NCI-H1105 (cell line): ENCODE results near the gene TTLL12.

ENCODE experiments used
- DNase-seq: peaks from one replicate; lab custom pipeline; 2025; lab: John Stamatoyannopoulos, UW

TTLL12 gene

DNA sequence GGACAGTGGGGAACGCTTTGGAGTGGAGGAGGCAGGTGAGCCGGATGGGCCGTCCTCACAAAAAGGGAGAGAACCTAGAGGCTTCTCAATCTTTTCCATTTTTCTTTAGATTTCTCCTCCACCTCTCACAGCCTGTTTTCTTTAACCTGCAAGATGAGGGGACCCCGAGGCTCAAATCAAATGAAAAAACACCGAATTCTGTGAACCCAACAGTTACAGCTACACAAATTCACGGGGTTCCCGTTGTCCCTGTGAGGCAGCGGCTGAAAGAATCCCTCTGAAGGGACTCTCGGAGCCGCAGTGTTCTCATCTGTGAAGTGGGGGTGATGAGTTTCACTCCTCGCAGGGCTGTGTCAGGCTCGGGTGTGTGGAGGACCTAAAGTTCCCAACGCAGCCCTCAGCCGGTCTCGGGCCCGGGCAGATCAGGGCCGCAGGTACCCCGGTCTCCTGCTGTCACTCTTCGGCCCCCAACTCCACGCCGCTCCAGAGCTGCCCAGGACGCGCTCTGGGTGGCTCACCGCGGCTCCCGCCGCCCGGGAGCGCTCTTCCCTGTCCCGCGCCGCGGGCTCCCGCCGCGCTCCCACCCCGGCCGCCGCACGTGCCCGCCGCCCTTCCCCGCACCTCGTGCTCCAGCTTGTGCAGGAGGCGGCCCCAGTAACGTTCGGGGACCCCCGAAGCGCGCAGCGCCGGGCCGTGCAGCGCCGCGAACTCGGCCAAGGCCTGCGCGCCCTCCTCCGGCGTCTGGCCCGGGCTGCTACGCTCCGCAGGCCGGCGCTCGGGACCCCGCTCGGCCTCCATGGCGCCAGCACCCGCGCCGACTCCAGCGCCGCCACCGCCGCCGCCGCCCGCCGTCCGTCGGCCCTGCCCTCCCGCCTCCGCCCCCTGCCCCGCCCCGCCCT lies at the start of gene TTLL12:
Gene TTLL12, minus strand, starts transcription at position 863 of the 899 bp plus-strand sequence. Its CDS starts 65 bp downstream, at position 798.
- DNase-seq, result peak; percentile 8

DNA sequence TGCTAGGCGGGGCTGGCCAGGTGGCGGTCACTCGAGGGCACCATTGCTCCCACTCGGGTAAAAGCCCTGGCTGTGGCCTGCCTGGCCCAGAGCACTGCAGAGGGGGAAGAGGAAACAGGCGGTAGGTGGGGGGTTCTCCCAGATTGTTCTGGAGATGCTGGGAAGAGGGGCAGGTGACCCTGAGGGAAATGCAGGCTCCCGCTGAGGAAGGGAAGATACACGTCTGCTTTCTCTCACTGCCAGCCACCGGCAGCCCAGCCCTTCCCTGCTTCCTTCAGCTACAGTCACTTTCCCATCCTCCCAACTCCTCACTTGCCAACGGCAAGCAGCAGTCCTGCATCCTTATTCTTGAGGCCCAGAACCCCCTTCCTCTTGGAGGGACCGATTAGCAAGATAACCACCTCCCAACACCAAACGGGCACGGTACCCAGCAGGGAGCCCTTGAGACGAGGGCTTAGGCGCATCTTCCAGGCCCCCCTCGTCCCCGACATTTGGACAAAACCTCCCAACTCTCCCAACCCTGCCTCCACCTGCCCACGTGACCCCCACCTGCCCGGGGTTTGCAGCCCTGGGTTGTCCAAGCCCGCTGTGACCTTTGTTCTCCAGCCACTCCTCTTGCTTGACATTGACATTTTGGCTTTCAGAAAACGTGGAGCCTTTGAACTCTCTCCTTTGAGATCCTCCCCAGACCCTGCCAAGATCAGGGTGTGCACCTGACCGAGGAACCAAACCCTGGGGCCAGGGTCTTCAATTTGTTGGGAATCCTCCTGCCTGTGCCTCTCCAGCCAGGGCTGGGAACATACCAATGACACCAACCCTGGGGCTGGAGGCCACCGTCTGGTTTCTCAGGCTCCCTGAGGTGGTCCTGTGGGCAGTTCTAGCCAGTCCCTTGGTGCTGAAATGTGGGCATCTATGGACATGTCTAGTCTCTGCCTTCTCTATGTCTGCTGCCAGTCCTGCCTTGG lies 48.8 kb upstream of the TTLL12 start:
- DNase-seq, result no peak

DNA sequence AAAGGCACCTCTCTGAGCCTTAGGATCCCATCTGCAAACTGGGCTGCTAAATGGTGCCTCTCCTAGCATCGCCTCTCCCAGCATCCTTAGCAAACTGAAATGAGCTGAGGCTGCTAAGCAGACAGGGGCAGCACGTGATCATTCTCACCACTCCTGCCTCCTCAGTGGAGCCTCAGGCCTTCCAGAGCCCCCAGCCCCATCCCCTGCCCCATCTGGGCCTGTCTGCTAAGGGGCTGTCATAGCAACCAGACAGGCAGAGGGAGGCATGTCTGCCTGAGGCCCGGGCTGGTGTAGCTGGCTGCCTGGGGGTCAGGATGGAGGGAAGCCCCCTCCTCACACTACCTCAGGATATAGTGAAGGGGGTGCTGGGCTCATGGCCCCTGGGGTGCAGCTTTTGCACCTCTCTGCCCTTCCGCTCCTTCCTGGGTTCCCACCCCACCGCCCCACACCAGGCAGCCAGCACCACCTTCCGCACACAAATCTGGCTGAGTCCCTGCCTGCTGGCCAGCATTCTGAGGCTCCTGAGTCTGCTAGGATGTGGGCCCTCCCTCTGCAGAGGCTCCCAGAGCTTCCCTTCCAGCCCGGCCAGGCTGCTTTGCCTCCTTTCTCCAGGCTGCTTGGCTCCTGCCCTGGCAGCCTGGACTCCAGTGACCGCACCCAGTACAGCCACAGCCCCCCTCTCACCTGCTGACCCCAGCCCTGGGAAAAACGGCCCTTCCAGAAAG lies 47.5 kb upstream of the TTLL12 start:
- DNase-seq, result no peak

GRCh38 chr22:43233529-43233928 lies 46.6 kb upstream of the TTLL12 start:
- DNase-seq, result no peak

DNA sequence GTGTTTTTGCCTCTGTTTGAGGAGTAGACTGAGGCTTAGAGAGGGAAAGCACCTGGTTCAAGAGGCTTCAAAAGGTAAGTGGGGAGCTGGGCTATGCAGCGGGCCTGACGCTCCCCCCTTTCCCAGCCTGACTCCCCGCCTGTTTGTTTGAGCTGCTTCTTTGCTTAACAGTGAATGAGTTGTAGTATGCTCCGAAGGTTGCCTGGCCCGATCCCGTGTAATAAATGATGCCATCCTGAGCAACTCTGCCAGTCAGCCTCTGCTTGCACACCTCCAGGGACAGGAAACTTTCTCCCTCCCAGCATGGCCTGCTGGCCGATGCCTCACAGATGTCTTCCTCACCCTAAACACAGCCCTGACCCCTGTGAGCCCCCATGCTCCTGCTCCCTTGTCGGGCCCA lies 45.5 kb upstream of the TTLL12 start:
- no peak for DNase-seq

GRCh38 chr22:43231724-43232034 lies 44.7 kb upstream of the TTLL12 start:
- no peak for DNase-seq

DNA sequence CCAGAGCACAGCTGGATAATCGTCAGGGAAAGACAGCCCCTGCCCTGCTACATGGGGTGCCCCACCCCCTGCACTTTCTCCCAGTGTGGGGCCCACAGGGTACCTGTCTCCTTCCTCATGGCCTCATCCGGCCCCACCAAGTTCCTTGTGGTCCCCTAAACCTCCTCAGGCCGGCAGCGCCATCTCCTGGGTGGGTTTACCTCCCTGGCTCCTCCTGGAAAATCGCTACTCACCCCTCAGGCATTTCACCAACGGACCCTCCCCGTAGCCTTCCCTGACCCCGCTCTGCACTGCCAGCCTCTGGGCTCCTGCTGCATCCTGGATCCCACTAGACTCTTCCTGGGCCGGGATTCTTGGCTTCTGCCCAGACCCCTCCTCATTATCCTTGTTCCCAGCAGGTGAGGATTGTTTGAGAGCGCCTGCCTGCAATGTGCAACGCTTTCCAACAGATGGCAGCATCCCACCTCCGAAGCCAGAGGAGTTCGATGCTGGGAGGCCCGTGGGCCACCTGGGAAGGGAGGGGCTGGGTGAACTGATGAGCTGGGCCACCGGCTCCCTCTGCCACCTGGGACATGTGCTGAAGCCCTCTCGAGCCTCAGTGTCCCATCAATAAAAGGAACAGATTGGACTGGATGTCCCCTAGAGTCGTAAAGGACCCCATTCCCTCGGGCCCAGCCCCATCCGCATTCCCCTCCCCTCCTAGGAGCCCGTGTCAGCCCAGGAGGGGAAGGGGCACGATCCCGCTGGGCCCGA lies 44.2 kb upstream of the TTLL12 start:
- peak; percentile 70 for DNase-seq

DNA sequence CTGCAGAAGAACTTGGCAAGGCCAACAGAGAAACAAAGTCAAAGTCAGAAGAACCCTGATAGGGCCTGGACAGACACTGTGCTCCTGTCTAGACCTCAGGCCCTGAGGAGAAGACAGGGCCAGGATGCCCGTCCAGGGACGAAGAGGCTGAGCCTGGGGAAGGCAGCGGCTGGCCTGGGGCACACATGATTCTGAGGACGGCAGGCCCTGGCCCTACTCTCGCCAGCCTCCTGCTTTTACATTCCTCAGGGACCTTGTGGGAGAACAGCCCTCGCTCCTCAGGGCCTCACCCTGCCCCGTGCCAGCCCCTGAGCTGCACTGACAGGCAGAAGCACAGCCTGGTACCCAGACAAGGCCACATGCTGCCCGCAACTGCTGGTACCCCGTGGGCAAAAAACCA lies 43.6 kb upstream of the TTLL12 start:
- DNase-seq, result no peak

DNA sequence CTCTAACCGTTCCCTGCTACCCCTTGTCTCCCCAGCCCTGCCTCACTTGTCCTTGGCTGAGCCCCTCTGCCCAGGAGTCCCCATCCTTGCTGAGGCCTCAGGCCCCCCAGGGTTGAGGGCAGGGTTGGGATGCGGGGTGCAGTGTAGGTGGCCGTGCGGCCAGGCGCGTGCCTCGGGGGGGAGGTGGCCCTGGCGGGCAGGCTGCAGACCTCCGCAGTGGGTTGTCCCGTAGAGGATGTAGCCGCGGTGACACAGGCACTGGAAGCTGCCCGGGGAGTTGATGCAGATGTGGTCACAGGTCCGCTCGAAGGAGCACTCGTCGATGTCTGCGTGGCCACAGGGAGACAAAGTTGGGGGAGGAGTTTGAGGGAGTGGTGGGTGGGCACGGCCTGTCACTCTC lies 41.9 kb upstream of the TTLL12 start:
- DNase-seq, result no peak

DNA sequence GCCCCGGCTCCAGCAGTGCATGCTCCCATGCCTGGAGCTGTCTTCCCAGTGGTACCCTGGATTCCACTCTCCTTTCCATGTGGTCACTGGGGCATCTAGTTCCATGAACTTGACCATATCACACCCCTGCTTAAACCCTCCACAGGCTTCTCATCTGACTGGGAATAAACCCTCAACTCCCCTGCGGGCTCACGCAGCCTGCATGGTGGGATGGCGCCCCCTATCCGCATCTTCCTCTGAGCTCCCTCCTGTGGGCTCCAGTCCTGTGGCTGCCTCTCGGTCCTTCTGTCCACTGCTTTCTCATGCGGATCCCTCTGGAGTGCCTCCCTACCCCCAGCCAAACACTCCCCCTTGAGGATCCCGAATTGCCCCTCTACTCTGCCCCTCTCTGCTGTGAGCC lies 41.4 kb upstream of the TTLL12 start:
- no peak for DNase-seq

- no peak for DNase-seq
Observed at GRCh38 chr22:43227239-43227630, 40.3 kb upstream of the TTLL12 start.

DNA sequence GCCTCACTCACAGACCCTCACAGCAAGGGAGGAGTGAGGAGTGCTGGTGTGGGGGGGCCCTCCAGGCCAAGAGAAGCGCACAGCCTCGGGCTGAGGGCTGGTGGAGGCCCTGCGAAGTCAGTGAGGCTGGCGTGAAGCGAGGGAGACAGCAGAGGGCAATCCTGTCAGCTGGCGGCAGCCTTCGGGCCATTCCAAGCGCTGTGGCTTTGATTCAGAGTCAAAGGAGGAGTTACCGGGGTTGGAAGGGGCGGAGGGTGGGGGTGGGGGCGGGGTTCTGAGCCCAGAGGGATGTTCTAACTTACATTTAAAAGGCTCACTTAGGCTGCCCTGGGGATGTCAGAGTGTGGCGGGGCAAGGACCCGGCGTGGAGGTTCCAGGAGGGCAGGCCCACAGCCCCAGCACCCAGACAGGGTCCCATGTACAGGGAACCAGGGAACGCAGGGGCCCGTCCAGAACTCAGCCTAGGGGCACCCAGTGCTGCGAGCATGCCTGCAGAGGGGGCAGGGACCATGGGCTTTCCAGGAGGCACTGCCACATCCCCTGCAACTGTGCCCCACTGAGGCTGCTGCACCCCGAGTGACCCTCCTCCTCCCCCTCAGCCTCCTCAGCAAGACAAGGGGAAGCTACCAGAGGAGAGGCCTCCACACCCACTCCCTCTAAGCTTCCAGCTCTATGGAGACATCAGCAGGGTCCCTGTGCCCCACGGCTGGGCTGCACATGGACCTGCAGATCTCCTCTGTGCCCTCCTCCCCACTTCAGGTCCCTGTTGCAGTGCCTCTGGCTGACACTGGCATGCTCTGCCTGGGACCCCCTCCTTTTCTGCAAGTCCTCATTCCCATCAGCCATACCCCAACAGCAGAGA lies 39.7 kb upstream of the TTLL12 start:
- no peak for DNase-seq

DNA sequence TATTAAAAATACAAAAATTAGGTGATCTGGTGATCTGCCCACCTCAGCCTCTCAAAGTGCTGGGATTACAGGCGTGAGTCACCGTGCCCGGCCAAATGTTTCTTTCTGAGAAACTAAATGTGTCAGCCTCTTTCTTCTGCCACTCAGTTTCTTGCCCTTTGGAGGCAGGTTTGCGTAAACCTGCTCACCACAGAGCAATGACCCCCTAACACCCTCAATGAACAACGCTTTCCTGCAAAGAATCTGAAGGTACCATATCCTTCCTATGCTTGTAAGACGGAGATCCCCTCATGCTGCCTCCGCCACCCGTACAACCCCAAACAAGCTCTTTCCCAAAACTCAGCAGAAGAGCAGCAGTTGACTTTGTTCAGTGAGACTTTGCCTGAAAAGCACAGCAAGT lies 38.7 kb upstream of the TTLL12 start:
- DNase-seq, result no peak

DNA sequence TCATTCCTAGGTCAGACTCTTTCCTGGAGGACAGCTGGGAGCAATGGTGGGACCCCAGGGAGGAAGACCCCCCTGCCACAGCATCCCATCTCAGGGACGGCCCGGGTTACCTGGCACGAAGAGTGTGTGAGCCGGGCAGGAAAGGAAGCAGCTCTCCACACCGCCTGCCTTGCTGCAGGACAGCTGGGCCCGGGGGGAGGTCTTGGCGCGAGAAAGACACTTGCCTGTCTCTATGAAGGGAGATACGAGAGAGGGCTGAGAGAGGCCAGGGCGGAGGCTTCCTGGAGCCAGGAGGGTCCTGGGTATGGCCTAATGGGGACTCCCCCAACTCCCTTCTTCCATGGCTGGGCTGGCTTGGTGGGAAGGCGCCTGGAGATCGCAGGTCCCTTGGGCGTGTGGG lies 36.1 kb upstream of the TTLL12 start:
- no peak for DNase-seq

- DNase-seq, result no peak
Observed at GRCh38 chr22:43222262-43222661, 35.3 kb upstream of the TTLL12 start.

DNA sequence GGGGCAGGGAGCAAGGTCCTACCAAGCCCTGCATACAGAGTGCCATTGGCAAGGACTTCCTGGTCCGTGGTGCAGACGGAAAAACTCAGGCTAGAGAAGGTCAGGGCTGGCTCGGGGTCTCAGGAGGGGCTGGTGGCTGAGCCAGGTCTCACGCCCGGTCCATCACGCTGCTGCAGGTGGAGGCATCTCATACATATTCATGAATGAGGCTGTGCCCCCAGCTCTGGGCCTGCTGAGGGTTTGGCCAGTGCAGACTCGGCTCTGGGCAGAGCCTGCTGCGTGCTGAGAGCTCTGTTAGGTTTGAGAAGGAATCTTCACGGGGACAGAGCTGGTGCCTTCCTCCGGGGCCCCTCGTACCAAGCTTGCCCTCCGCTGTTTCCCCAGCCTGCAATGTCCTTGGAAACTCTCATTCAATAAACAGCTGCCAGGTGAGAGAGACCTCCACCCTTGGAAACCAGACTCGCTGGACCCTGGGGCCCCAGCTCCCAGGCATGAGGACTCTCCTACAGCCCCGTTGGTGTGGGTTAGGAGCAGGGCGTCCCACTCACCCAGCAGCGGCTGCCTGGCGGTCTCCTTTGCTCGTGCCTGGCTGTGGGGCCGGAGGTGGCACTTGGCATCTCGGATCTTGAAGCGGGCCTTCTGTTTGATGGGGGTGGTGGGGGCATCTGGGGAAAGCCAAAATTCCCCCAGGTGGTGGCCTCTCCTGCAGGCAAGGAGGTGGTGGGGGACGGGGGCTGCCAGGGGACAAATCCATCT lies 33.9 kb upstream of the TTLL12 start:
- DNase-seq, result no peak

- no peak for DNase-seq
Observed at GRCh38 chr22:43218786-43219185, 31.9 kb upstream of the TTLL12 start.

GRCh38 chr22:43217285-43218030 lies 30.5 kb upstream of the TTLL12 start:
- DNase-seq, result no peak

DNA sequence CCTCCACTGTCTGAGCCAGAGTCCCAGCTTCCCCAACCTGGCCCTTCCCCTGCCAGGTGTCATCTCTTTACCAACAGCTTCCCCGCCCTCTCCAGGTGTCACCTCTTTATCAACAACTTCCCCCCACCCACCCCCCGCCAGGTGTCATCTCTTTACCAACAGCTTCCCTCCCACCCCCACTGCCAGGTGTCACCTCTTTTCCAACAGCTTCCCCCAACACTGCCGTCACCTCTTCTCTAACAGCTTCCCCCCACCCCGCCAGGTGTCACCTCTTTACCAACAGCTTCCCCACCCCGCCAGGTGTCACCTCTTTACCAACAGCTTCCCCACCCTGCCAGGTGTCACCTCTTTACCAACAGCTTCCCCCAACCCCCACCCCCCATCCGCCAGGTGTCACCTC lies 29.8 kb upstream of the TTLL12 start:
- no peak for DNase-seq
